Esophagus muscularis mucosa (tissue), 4 donors: ENCODE measurements around the gene LPO. TPM values are rescaled to one million over a fixed set of nuclear protein-coding genes. Genes with fewer than 3 reads are reported as not detected.

ENCODE experiments used
- DNase-seq: peaks from one replicate; pipeline ENCODE4 v3.0.0-alpha.2; 2017; ENCODE audit errors: extremely low spot score
- H3K27ac ChIP-seq, 4 donors: fragments of 200-600 bp; sonication (generic); replicated peaks in 1 of 4; 1 replicate in 3 of 4; 2 replicates in 1 of 4; pipeline ENCODE4 v1.5.1; 2016 to 2019; ENCODE audit warnings: mild to moderate bottlenecking in 1 of 4
- H3K27me3 ChIP-seq, 4 donors: fragments of 200-600 bp; sonication (generic); one replicate each; pipeline versions ENCODE4 v1.5.1 to v1.6.0; 2016 to 2019
- H3K36me3 ChIP-seq, 4 donors: fragments of 200-600 bp; sonication (generic); one replicate each; pipeline ENCODE4 v1.5.1; 2016 to 2019
- H3K4me1 ChIP-seq, 4 donors: fragments of 200-600 bp; sonication (generic); one replicate each; pipeline ENCODE4 v1.5.1; 2016 to 2019
- H3K4me3 ChIP-seq, 4 donors: fragments of 200-600 bp; sonication (generic); 1 replicate in 2 of 4; 2 replicates in 2 of 4; pipeline ENCODE4 v1.5.1; 2016 to 2019; ENCODE audit warnings: mild to moderate bottlenecking in 4 of 4, moderate library complexity in 1 of 4
- H3K9me3 ChIP-seq, 4 donors: fragments of 200-600 bp; sonication (generic); 1 replicate in 3 of 4; 2 replicates in 1 of 4; pipeline ENCODE4 v1.5.1; 2016 to 2019
- CTCF ChIP-seq, 3 experiments: fragments of 200-600 bp in 2 of 3; fragments of 450-650 bp in 1 of 3; sonication (generic) in 2 of 3; IDR thresholded peaks; one replicate each; pipeline ENCODE4 v1.5.1; 2017 to 2019; ENCODE audit warnings: antibody characterized with exemption in 3 of 3, mild to moderate bottlenecking in 2 of 3, moderate library complexity in 1 of 3
- EP300 ChIP-seq: sonication (generic); formaldehyde crosslinking; IDR thresholded peaks from one replicate; pipeline ENCODE4 v1.6.1; 2017; ENCODE audit warnings: antibody characterized with exemption
- POLR2A ChIP-seq: fragments of 450-650 bp; IDR thresholded peaks from one replicate; pipeline ENCODE4 v1.6.1; 2017; ENCODE audit warnings: antibody characterized with exemption, moderate library complexity, mild to moderate bottlenecking, low read depth
- POLR2AphosphoS5 ChIP-seq, 2 donors: sonication (generic); formaldehyde crosslinking; IDR thresholded peaks; one replicate each; pipeline ENCODE4 v1.6.1; 2017; ENCODE audit warnings: antibody characterized with exemption in 2 of 2
- WGBS: methylation state at CpG from one replicate; pipeline ENCODE4 v1.1.5; 2018; 5-methylcytosine and 5-hydroxymethylcytosine counted together
- intact Hi-C: fragments of 100-400 bp; cut with DNase I; formaldehyde crosslinking; loops from one replicate; pipeline ENCODE4 v1.15.1; 2023
- total RNA-seq, 4 donors: library from RNA; depleted of rRNA; stranded (reverse); fragments of >200 nt; gene quantifications; one replicate each; pipeline versions ENCODE4 v1.1.0 to v1.2.1, GENCODE V29; 2016

The LPO gene
- total RNA-seq, 4 donors from 2014 or later = not detected

DNA sequence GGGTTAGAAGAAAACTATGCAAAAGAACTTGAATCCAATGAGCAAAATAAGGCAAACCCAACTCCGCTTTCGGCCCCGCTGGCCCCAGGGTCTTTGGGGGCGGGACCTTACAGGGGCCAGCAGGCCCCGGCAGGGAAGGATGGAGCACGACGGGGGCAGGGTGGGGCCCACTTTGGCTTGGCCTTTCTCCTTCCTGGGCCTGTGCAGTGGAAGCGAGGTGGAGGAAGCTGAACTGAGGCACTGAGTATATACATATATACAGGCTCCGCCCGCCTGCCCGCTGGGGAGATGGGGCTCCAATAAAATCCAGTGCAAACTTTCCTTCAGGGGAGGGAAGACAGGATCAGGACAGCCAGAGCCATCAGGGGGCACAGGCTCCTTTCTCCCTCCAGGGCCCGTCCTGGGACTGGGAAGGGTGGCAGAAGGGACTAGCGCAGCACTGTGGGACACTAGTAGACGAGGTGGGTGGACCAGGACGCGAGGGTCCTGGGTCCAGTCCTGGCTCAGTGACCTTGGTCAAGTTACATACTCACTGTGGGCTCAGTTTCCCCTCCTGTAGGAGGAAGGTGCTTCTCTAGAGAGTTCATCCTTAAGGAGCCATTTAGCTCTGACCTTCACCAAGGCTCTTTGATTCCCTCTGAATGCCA is 63.2 kb downstream of the LPO start:
- H3K4me1 ChIP-seq = peaks cover 0 to 6% (median 0%) of the 10 kb centered on the region in 4 donors
- 84% methylated on average over 16 of the region's 16 CpGs for WGBS
- no peak overlapping the region for H3K27ac ChIP-seq
- H3K27me3 ChIP-seq = no peaks in the 10 kb centered on the region
- H3K4me3 ChIP-seq = no peak overlapping the region
- TF ChIP-seq EP300 (no peak), POLR2AphosphoS5 (IDR thresholded peaks at IDR 0.05) (no peak), CTCF (IDR thresholded peaks at IDR 0.05) (no peak), POLR2A (no peak)
- H3K36me3 ChIP-seq = peaks cover 0 to 22% (median 5%) of the 10 kb centered on the region in 4 donors
- intact Hi-C loops = no loop called here
- DNase-seq = peak; percentile 70
- H3K9me3 ChIP-seq = no peaks in the 10 kb centered on the region

DNA sequence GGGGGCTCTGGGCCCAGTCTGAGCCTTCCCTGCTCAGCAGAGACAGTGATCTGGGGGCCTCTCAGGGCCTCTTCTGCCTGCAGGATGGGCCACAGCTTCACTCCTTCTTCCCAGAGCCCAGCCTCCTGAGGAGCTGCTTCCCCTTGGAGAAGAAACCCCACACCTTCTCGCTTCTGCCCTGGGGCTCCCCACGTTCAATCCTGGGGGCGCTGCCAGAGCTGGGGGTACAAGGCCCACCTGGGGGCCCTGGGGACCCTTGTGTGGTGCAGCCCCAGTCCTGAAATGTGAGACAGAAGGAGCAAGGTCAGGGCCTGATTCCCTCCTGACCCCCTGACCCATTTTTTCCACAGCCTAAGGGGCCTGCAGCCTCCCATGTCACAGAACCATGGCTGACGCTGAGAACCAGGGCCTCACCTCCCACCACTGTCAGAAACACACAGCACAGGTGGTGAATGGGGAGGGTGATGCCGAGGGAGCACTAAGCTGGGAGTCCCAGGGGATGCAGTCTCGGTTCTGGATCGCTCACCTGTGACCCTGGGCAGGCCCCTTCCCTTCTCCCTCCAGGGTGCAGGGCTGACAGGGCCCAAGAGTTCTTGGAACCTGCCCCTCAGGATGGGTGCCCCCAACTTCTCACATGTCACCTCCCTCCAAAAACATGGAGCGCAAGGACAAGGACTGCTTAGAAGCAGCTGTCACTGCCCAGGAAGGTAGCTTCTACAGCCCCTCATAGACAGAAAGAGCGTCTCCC is 64.0 kb downstream of the LPO start:
- no peak overlapping the region for H3K27ac ChIP-seq
- peaks cover 0 to 6% (median 0%) of the 10 kb centered on the region in 4 donors for H3K4me1 ChIP-seq
- no peaks in the 10 kb centered on the region for H3K9me3 ChIP-seq
- 88% methylated on average over 4 of the region's 9 CpGs for WGBS
- TF ChIP-seq CTCF (IDR thresholded peaks at IDR 0.05) (no peak), POLR2A (no peak), POLR2AphosphoS5 (IDR thresholded peaks at IDR 0.05) (no peak), EP300 (no peak)
- intact Hi-C loops = no loop called here
- peaks cover 0 to 30% (median 7%) of the 10 kb centered on the region in 4 donors for H3K36me3 ChIP-seq
- peak; percentile 60 for DNase-seq
- no peak overlapping the region for H3K4me3 ChIP-seq
- no peaks in the 10 kb centered on the region for H3K27me3 ChIP-seq

DNA sequence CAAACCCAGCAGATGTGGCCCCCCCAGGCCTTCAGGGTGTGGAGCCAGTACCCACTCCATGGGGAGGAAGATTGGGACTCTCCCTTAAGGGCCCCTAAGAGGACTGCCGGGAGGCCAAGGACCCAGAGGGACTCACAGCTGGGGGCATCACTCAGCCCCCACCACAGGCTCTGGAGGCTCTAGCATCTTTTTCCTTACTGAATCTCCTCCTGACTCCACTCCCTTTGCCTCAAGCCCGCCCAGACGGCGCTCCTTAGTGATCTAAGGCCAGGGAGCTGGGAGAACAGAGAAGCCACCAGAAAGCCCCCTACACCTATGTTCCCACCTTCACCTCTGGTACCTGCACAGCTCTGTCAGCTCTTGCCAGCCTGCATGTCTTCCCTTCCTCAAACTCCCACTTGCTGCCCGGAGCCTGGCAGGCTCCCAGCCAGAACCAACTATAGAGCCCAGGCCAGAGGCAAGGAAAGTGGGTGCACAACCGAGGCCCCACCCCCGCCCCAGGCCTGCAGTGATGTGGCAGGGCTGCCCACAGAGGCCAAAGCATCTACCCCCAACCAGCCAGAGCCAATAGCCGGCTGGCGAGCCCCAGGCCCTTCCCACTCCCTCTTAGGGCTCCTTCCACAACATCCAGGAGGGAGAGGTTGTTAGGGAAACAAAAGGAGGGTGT is 64.7 kb downstream of the LPO start:
- intact Hi-C loops = no loop called here
- peak; percentile 72 for DNase-seq
- H3K4me3 ChIP-seq = no peak overlapping the region
- H3K4me1 ChIP-seq = peaks cover 0 to 6% (median 0%) of the 10 kb centered on the region in 4 donors
- H3K27ac ChIP-seq = no peak overlapping the region
- H3K27me3 ChIP-seq = no peaks in the 10 kb centered on the region
- peaks cover 0 to 35% (median 9%) of the 10 kb centered on the region in 4 donors for H3K36me3 ChIP-seq
- WGBS = 83% methylated on average over 9 of the region's 9 CpGs
- no peaks in the 10 kb centered on the region for H3K9me3 ChIP-seq
- TF ChIP-seq CTCF (IDR thresholded peaks at IDR 0.05) (no peak), EP300 (no peak), POLR2AphosphoS5 (IDR thresholded peaks at IDR 0.05) (no peak), POLR2A (no peak)

- peak; percentile 86 for DNase-seq
- H3K27ac ChIP-seq = no peak overlapping the region
- WGBS = 37% methylated on average over 8 of the region's 10 CpGs
- no peaks in the 10 kb centered on the region for H3K27me3 ChIP-seq
- no peak overlapping the region for H3K4me3 ChIP-seq
- intact Hi-C loops = no loop called here
- TF ChIP-seq CTCF (IDR thresholded peaks at IDR 0.05) = peak; percentile 45 to 67 (median 51)
- TF ChIP-seq POLR2AphosphoS5 (IDR thresholded peaks at IDR 0.05) = no peak
- no peaks in the 10 kb centered on the region for H3K9me3 ChIP-seq
- peaks cover 0 to 41% (median 9%) of the 10 kb centered on the region in 4 donors for H3K36me3 ChIP-seq
- H3K4me1 ChIP-seq = peaks cover 0 to 6% (median 0%) of the 10 kb centered on the region in 4 donors
Measured at GRCh38 chr17:58303971-58304749, 65.8 kb downstream of the LPO start.
